HL-60 (cell line): ENCODE results near the gene TMEM132D.

ENCODE experiments used
- DNase-seq, 2 experiments: peaks; one replicate each; pipeline ENCODE4 v3.0.0-alpha.2; 2010 to 2020; ENCODE audit warnings: low read depth in 1 of 2, low spot score in 1 of 2
- H3K27ac ChIP-seq: fragments of 250-450 bp; sonication (Bioruptor Pico); replicated peaks from 2 replicates; pipeline ENCODE4 v1.5.1; 2020; ENCODE audit warnings: mild to moderate bottlenecking, moderate library complexity
- H3K27me3 ChIP-seq: fragments of 250-450 bp; sonication (Bioruptor Pico); 2 replicates; pipeline ENCODE4 v1.5.1; 2021; ENCODE audit warnings: mild to moderate bottlenecking, moderate library complexity; ENCODE audit not compliant: insufficient read depth, poor library complexity, severe bottlenecking
- H3K4me3 ChIP-seq: replicated peaks from 2 replicates; pipeline ENCODE4 v1.5.1; 2011; ENCODE audit warnings: mild to moderate bottlenecking, control low read depth, low read length; ENCODE audit not compliant: insufficient read depth
- GABPA ChIP-seq: IDR thresholded peaks from 2 replicates; pipeline ENCODE4 v1.6.1; 2012; ENCODE audit warnings: low read depth
- POLR2AphosphoS5 ChIP-seq: IDR thresholded peaks from 2 replicates; pipeline ENCODE4 v1.6.1; 2012; ENCODE audit warnings: low read depth
- SPI1 ChIP-seq: IDR thresholded peaks from 2 replicates; pipeline ENCODE4 v1.6.1; 2012; ENCODE audit warnings: low read depth, mild to moderate bottlenecking, borderline replicate concordance
- TF ChIP-seq, protein P1 (sequence below): IDR thresholded peaks from one replicate; pipeline ENCODE4 v1.5.1; 2011; ENCODE audit warnings: low read length, control low read depth, inconsistent platforms; ENCODE audit not compliant: insufficient read depth
- TF ChIP-seq, protein P2 (sequence below): IDR thresholded peaks from 2 replicates; pipeline ENCODE4 v1.6.1; 2012; ENCODE audit warnings: low read depth; ENCODE audit not compliant: insufficient replicate concordance

The TMEM132D gene

DNA sequence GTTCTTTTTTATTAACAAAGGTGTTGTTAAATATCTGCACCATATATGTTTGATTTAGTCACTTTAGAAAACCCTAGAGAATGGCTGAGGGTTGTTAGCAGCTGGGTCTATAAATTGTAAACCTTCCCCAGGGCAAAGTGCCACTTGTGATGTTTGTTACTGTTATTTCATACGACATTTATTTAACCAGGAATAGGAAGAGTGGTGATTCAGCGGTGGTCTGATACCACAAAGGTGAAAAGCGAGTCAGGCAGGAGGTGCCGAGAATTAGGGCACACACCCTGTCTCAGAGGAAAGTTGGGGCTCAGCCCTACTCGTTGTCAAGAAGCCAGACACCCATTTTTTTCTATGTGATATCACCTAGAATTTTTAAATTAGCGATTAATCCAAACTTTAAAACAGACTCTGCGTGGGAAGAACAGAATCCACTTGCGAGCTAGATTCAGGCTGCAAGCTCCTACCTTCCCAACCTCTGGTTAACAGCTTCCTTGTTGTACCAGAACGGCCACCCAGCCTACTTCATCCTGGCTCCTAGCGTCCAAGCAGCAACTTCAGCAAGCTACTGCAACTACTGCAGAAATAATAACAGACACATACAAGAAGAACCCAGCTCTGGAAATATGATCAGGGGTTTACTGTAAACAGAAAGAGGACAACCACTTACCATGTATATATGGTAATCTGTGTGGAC is 126.7 kb downstream of the TMEM132D start:
- Histone ChIP-seq H3K27ac (no peak overlapping the region), H3K27me3 (no peaks in the 10 kb centered on the region), H3K4me3 (no peak overlapping the region)
- DNase-seq = no peak
- TF ChIP-seq, protein P1, sequence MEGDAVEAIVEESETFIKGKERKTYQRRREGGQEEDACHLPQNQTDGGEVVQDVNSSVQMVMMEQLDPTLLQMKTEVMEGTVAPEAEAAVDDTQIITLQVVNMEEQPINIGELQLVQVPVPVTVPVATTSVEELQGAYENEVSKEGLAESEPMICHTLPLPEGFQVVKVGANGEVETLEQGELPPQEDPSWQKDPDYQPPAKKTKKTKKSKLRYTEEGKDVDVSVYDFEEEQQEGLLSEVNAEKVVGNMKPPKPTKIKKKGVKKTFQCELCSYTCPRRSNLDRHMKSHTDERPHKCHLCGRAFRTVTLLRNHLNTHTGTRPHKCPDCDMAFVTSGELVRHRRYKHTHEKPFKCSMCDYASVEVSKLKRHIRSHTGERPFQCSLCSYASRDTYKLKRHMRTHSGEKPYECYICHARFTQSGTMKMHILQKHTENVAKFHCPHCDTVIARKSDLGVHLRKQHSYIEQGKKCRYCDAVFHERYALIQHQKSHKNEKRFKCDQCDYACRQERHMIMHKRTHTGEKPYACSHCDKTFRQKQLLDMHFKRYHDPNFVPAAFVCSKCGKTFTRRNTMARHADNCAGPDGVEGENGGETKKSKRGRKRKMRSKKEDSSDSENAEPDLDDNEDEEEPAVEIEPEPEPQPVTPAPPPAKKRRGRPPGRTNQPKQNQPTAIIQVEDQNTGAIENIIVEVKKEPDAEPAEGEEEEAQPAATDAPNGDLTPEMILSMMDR = no peak
- TF ChIP-seq, protein P2, sequence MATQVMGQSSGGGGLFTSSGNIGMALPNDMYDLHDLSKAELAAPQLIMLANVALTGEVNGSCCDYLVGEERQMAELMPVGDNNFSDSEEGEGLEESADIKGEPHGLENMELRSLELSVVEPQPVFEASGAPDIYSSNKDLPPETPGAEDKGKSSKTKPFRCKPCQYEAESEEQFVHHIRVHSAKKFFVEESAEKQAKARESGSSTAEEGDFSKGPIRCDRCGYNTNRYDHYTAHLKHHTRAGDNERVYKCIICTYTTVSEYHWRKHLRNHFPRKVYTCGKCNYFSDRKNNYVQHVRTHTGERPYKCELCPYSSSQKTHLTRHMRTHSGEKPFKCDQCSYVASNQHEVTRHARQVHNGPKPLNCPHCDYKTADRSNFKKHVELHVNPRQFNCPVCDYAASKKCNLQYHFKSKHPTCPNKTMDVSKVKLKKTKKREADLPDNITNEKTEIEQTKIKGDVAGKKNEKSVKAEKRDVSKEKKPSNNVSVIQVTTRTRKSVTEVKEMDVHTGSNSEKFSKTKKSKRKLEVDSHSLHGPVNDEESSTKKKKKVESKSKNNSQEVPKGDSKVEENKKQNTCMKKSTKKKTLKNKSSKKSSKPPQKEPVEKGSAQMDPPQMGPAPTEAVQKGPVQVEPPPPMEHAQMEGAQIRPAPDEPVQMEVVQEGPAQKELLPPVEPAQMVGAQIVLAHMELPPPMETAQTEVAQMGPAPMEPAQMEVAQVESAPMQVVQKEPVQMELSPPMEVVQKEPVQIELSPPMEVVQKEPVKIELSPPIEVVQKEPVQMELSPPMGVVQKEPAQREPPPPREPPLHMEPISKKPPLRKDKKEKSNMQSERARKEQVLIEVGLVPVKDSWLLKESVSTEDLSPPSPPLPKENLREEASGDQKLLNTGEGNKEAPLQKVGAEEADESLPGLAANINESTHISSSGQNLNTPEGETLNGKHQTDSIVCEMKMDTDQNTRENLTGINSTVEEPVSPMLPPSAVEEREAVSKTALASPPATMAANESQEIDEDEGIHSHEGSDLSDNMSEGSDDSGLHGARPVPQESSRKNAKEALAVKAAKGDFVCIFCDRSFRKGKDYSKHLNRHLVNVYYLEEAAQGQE = no peak
- TF ChIP-seq SPI1 (no peak), GABPA (no peak), POLR2AphosphoS5 (no peak)

DNA sequence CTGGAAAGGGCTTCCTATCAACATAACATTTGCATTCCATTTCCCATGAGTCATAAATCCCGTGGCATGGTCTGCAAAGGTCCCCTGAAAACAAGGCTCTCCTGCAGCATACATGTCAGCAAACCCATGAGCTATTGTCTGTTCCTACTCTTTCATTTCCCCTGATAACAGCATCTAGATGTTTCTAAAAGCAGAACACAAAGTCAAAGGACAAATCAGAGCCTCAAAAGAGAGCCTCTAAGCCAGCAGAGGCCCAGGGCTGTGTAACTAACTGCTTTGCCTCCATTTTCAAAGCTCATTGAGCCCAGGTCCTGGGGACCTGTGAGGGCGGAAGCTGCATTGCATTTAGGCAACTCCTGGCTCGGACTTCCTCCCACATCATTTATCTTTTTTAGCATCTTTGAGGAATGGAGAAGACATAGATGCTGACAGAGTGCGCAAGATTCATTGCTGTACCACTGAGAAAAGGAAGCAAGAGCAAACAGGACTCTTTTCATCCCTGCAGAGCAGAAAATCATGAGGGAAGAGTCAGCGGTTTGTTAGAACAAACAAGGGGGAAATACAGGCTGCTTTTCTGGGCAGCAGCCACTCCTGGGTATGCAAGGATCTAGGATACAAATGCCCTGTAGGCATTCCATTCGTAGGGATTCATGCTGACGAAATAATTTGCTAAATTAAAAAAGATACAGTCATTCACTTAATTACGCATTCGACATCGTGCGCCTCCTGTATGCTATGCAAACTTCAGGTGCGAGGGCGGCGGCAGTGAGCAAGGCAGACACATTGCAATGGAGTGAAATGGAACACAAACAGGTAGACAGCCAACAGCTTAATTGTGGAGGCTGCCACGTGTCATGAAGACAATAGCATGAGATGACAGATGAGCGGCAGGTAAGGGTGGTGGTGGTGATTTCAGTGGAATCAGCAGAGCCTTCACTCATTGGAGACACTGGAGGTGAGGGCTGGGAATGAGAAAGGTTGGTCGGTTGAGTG is 131.0 kb downstream of the TMEM132D start:
- Histone ChIP-seq H3K4me3 (no peak overlapping the region), H3K27ac (no peak overlapping the region), H3K27me3 (no peaks in the 10 kb centered on the region)
- no peak for DNase-seq
- TF ChIP-seq SPI1 = no peak
- TF ChIP-seq, protein P1 = no peak
- TF ChIP-seq POLR2AphosphoS5 = no peak
- no peak for TF ChIP-seq GABPA
- TF ChIP-seq, protein P2 = no peak

DNA sequence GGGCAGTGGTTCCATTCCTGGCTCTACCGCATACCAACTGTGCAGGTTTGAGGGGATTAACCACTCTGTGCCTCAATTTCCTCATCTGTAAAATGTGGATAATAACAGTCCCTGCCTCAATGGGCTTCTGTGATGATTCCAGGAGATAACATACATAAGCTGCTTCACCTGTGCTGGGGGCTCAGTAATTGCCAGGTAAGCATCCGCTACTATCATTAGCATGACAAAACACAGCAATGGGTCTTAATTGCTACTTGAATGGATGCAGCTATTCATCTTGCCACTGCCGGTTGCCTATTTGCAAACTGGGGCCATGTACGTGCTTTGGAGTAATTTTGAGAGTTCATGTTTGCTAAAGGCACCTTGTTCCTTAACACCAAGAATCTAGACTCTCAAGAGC is 132.6 kb downstream of the TMEM132D start:
- Histone ChIP-seq H3K27ac (no peak overlapping the region), H3K27me3 (no peaks in the 10 kb centered on the region), H3K4me3 (no peak overlapping the region)
- DNase-seq = no peak
- TF ChIP-seq GABPA = no peak
- TF ChIP-seq SPI1 = no peak
- TF ChIP-seq, protein P1 = no peak
- no peak for TF ChIP-seq POLR2AphosphoS5
- TF ChIP-seq, protein P2 = no peak
